CD4-positive, alpha-beta T cell treated with Interleukin-12 subunit alpha and Interleukin-12 subunit beta, for 1 hour (primary cell): ENCODE data around the gene STAT3.
A peak's percentile ranks its signal among the peaks of the same experiment; 100 is the strongest.
"Not testable (repeated sequence)": the region's sequence is repeated elsewhere in the genome, so short reads cannot be mapped to it uniquely, and the experiment has no call there.

Experiments
- DNase-seq: peaks from one replicate; pipeline ENCODE4 v3.0.0-alpha.2; 2020

STAT3 gene

GRCh38 chr17:42345396-42346073 is 42.7 kb downstream of the STAT3 start:
- DNase-seq = no peak

- peak; percentile 37 for DNase-seq
These were observed 45.8 kb downstream of the STAT3 start for GRCh38 chr17:42342242-42343008.

DNA sequence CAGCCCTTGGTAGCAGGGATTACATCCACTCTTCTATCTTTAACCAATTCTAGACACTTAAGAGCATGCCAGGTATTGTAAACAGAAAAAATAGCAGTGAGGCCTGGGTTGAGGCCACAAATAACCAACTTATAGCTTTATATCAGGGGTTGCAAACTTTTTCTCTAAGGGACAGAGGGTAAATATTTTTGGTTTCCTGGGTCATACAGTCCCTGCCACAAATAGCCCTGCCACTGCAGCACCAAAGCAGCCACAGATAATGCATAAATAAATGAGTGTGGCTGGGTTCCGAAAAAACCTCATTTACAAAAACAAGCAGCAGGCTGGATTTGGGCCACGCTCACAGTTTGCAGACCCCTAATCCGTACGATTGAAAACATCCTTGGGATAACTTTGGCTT is 46.7 kb downstream of the STAT3 start:
- DNase-seq = no peak

DNA sequence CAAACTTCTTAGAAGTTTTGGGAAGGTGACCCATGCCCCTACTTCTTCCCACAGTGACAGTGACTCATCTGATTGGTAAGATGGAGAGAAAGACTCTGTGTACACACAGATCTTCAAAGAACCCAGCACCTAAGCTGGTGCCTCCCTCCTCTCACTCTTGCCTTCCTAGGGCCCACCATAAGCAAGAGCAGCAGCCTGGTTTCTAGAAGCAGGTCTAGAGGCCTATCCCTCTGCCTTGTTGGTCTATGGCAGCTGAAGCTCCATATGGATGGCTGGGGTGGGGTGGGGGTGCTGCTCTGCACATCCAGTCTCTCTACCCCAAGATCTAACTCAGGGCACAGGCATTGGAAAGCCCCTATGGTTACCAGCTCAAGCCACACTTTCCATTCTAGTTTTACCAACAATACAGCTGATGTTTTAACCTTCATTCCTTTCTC is 47.5 kb downstream of the STAT3 start:
- peak; percentile 27 for DNase-seq

DNA sequence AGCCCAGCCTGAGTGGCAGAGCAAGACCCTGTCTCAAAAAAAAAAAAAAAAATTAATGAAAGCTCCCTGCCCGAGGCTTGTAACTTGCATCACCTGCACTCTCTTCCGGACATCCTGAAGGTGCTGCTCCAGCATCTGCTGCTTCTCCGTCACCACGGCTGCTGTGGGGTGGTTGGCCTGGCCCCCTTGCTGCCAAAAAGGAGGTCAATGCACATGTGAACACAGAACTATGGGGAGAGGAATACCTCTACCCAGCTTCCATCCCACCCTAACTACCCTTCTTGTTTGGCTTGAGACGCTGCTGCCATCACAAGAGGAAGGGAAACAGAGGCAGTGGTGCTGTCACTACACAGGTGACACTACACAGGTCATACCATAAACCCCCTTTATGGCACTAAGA is 49.0 kb downstream of the STAT3 start:
- DNase-seq = no peak

DNA sequence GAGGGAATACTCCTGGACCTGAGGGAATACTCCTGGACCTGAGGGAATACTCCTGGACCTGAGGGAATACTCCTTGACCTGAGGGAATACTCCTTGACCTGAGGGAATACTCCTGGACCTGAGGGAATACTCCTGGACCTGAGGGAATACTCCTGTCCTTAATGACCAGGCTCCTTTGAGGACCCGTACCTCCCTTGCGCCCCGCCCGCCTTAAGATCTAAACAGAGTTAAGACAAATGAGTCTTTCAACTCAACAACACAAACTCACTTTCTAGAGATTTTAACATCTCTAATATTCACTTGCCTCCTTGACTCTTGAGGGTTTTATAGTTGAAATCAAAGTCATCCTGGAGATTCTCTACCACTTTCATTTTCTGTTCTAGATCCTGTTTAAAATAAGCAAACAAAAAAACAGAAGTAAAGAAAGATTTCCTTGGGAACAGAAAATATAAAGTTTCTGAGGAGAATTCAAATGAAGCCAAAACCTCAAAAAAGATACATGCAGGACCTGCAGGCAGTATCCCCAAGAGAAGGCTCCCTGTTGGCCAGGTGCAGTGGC is 49.7 kb downstream of the STAT3 start:
- DNase-seq = no peak

GRCh38 chr17:42337442-42337841 is 50.8 kb downstream of the STAT3 start:
- peak; percentile 72 for DNase-seq

GRCh38 chr17:42334677-42335076 is 53.6 kb downstream of the STAT3 start:
- DNase-seq = no peak

- no peak for DNase-seq
These were observed 55.2 kb downstream of the STAT3 start for GRCh38 chr17:42333053-42333452.

DNA sequence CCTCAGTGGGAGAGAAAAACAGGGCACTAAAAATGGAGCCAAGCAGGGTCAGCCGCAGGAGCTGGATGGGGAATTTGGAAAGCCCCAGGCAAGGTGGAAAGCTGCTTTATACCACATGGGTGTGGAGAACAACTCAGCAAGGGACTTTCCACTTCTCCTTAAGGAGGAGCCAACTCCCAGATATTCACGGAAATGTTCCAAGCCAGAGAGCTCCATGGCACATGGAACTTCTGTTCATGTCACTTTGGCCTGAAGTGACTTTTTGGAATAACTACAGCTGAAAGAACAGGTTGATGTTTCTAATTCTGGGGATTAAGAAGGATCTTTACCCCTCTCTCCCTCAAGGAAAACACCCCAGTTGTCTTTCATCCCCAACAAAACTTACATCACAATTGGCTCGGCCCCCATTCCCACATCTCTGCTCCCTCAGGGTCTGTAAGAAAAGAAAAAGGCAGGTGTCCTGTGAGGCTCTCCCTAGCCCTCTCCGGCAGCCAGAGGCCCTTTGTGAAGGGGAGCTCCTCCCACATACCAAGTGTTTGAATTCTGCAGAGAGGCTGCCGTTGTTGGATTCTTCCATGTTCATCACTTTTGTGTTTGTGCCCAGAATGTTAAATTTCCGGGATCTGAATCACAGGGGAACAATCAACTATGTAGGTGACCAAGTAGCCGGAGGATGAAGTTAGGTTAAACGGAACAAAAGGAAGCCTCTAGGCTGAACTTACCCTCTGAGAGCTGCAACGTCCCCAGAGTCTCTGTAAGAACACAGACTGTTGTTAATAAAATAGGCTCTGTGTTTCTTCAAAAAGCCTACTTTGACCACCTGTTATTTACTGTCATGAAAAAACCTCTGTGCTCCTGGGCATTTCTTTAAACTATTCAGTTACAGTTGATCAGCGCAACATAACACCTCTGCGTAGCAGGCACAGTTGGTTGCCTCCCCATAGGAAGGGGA is 58.9 kb downstream of the STAT3 start:
- no peak for DNase-seq

- DNase-seq = no peak
These were observed 63.2 kb downstream of the STAT3 start for GRCh38 chr17:42325026-42325425.

DNA sequence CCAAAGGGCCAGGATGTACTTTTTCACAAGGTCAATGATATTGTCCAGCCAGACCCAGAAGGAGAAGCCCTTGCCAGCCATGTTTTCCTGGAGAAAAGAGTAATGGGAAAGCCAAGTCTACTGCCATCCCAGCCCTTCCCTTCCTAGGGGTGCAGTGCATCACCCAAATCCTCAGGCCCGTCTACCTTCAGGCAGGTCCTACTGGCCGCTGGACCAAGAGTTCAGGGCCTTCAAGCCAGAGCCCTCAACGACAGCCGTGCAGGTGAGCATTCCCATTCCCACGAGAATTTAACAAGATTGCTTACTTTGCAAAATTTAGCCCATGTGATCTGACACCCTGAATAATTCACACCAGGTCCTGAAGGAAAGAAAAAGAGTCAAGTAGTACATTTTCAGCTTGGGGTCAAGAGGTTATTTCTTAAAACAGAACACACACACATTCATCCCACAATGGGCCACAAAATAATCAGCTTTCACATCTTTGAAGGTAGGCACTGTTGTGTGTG is 64.9 kb downstream of the STAT3 start:
- no peak for DNase-seq

GRCh38 chr17:42322382-42323267 is 65.6 kb downstream of the STAT3 start:
- peak; percentile 93 for DNase-seq

DNA sequence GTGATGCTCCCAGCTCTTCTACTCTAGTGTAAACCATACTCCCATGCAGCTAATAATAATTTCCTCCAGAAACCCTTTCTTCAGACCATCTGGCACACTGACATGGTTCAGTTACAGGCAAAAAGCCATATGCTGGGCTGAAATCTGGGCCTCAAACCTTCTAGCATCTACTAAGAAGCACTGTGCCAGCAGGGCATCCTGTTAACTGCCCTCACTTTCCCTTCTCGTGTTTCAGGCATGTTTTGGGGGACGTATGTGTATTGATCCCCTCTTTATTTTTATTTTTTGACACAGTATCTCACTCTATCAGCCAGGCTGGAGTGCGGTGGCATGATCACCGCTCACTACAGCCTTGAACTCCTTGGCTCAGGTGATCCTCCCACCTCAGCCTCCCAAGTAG is 66.7 kb downstream of the STAT3 start:
- no peak for DNase-seq

DNA sequence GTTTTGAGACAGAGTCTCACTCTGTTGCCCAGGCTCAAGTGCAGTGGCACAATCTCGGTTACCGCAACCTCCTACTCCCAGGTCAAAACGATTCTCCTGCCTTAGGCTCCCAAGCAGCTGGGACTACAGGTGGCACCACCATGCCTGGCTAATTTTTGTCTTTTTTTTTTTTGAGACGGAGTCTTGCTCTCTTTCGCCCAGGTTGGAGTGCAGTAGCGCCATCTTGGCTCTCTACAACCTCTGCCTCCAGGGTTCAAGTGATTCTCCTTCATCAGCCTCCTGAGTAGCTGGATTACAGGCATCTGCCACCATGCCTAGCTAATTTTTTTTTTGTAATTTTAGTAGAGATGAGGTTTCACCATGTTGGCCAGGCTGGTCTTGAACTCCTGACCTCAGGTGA is 70.3 kb downstream of the STAT3 start:
- not testable (repeated sequence) for DNase-seq

DNA sequence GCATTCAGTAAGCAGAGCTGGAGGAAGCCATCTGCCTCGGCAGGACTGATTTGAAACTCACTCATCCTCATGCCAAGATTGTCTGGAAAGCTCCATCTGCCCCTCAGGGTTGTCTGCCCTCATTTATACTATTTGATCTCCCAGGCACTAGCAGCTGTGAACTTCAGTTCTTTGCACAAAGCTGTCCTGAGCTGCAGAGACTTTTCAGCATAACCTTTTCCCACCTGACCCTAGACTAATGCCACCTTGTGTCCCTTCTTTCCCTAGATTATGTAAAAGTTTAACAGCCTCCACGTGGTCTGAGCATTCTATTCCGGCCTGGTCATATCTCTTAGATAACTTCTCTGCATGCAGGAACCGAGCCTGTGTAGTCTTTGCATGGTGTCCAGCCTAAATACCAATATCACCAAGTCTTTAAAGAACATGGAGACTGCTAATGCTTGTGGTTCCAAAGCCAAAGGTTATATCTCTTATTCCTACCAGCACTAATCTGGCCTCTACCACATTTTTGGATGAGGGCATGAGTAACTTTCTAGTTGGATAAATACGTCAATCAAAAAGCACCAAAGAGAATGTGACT is 70.9 kb downstream of the STAT3 start:
- no peak for DNase-seq

DNA sequence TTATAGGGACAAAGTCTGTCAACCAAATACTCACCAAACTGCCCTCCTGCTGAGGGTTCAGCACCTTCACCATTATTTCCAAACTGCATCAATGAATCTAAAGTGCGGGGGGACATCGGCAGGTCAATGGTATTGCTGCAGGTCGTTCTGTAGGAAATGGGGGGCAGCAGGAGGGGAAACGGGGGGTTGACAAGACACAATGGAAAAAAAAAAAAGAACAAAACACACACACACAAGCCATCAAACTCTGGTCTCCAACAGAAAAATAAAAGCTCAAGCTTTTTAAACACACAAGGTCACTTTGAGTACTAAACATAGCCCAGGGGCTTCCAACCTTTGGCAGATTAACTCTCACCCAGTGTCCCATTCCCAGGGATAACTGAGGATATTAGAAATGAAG is 71.5 kb downstream of the STAT3 start:
- no peak for DNase-seq

- DNase-seq = peak; percentile 39
These were observed 72.7 kb downstream of the STAT3 start for GRCh38 chr17:42315402-42316156.

GRCh38 chr17:42313773-42314566 is 74.3 kb downstream of the STAT3 start:
- peak; percentile 32 for DNase-seq

DNA sequence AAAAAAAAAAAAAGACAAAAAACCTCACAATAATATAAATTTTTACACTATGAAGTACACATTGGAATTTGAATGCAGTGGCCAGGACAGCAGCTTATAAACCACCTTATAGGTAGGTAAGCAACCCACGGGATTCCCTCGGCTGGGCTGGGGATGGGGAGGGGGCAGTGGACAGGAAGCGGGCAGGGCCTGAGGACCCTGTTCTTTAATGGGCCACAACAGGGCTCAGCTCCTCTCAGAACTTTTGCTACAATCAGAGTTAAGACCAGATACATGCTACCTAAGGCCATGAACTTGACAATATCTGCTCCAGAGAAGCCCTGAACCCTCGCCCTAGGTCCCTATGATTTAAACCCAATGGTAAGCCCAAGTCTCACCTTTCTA is 74.9 kb downstream of the STAT3 start:
- no peak for DNase-seq
